ENCODE measurements around the gene ACAD9. TPM values are rescaled to one million over a fixed set of nuclear protein-coding genes. Genes with fewer than 3 reads are reported as not detected.
"Not testable (repeated sequence)": the region's sequence is repeated elsewhere in the genome, so short reads cannot be mapped to it uniquely, and the experiment has no call there.

Gene ACAD9
- total RNA-seq, 3 donors from 2014 or later, result 33.3 to 59.6 (median 43.9) TPM

DNA sequence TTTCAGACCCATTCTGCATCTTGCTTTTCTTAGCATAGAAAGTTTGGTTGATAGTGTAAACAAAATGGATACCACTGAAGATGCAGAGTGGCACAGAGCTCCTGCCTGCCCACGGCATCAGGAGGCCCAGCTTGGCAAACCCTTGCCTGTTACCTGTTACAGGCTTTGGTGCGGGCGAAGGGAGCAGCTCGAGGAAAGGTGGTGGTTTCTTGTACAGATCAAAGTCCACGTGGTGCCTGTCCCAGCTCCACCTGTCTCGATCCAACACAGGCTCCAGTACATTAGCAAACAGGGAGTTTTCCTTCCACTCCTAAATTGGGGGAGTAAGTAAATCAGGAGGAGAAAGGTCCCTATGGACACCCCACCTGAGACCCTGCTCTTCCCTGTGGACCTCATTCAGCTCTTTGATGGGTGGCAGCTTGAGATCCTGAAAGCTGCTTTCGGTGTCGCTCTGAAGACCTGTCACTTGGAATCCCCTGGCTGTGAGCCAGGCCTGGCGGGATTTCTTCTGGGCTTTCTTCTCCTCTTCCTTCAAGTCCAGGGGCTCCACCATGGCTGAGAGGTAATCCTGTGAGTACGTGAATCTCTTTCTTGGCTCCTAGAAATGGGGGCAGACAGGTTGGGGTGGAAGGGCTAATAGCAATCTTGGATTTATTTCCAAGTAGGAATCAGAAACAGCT is 35.7 kb downstream of the ACAD9 start:
- no peak for DNase-seq (ENCODE audit: low spot score in 2 of 2)
- Histone ChIP-seq H3K27me3 (no peaks in the 10 kb centered on the region), H3K36me3 (peaks cover 9% of the 10 kb centered on the region), H3K9me3 (no peaks in the 10 kb centered on the region), H3K4me3 (no peak overlapping the region), H3K4me1 (no peaks in the 10 kb centered on the region), H3K27ac (no peak overlapping the region)
- no peak for TF ChIP-seq CTCF (IDR thresholded peaks at IDR 0.05)
- no peak for TF ChIP-seq POLR2AphosphoS5 (IDR thresholded peaks at IDR 0.05)
- TF ChIP-seq POLR2A (IDR thresholded peaks at IDR 0.05), result no peak
- intact Hi-C loops (cut with DNase I; ENCODE audit: low total_unique reads), result no loop called here

- Histone ChIP-seq H3K4me1 (no peaks in the 10 kb centered on the region), H3K27ac (no peak overlapping the region), H3K4me3 (no peak overlapping the region), H3K36me3 (peaks cover 4% of the 10 kb centered on the region), H3K27me3 (no peaks in the 10 kb centered on the region), H3K9me3 (peaks cover 9% of the 10 kb centered on the region in 2 donors)
- no peak for DNase-seq (ENCODE audit: low spot score in 2 of 2)
- TF ChIP-seq CTCF (IDR thresholded peaks at IDR 0.05), result no peak
- no peak for TF ChIP-seq POLR2A (IDR thresholded peaks at IDR 0.05)
- no peak for TF ChIP-seq POLR2AphosphoS5 (IDR thresholded peaks at IDR 0.05)
- intact Hi-C loops (cut with DNase I; ENCODE audit: low total_unique reads), result no loop called here
These were observed 37.9 kb downstream of the ACAD9 start for GRCh38 chr3:128917291-128917690.

- H3K4me1 ChIP-seq, result no peaks in the 10 kb centered on the region
- H3K27ac ChIP-seq, result no peak overlapping the region
- H3K9me3 ChIP-seq, result peaks cover 9 to 14% of the 10 kb centered on the region in 2 donors
- no peak overlapping the region for H3K4me3 ChIP-seq
- DNase-seq (ENCODE audit: low spot score in 2 of 2), result no peak
- H3K27me3 ChIP-seq, result no peaks in the 10 kb centered on the region
- TF ChIP-seq POLR2AphosphoS5 (IDR thresholded peaks at IDR 0.05), result no peak
- TF ChIP-seq CTCF (IDR thresholded peaks at IDR 0.05), result no peak
- no peak for TF ChIP-seq POLR2A (IDR thresholded peaks at IDR 0.05)
- intact Hi-C loops (cut with DNase I; ENCODE audit: low total_unique reads), result no loop called here
- H3K36me3 ChIP-seq, result no peaks in the 10 kb centered on the region
These were observed 40.6 kb downstream of the ACAD9 start for GRCh38 chr3:128919988-128920387.

DNA sequence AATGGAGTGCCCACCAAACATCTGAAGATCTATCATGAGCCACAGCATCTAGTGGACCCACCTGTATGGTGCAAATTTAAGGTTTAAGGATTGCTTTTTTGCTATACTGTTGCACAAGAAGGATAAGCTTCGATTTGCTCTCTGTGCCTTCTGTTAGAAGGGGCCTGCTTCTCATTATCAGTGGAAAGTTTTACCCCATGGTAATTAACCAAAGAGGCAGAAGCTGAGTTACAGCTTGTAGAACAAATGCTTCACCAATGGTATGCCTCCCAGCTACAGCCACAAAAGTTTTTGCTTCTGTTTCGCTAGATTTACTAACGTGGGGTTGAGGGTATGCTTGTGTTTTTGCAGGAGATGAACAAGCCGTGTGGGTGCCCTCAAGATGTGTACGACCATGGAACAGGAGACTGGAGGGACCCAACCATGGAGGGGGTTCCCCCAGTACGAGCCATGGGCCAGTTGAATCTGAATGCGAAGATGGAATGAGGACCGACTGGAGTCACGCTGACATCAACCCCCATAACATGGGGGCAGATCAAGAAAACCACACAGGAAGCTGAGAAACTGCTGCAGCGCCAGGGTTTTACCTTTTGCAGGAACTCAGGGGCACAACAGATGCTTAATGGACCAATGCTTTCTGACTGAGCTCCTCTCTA is 43.5 kb downstream of the ACAD9 start:
- TF ChIP-seq CTCF (IDR thresholded peaks at IDR 0.05) (no peak), POLR2AphosphoS5 (IDR thresholded peaks at IDR 0.05) (no peak), POLR2A (IDR thresholded peaks at IDR 0.05) (no peak)
- intact Hi-C loops (cut with DNase I; ENCODE audit: low total_unique reads), result no loop called here

GRCh38 chr3:128923576-128923975 is 44.2 kb downstream of the ACAD9 start:
- intact Hi-C loops (cut with DNase I; ENCODE audit: low total_unique reads), result no loop called here
- no peak for TF ChIP-seq POLR2AphosphoS5 (IDR thresholded peaks at IDR 0.05)
- TF ChIP-seq CTCF (IDR thresholded peaks at IDR 0.05), result no peak
- TF ChIP-seq POLR2A (IDR thresholded peaks at IDR 0.05), result no peak
- no peak for DNase-seq (ENCODE audit: low spot score in 2 of 2)
- H3K4me1 ChIP-seq, result no peaks in the 10 kb centered on the region
- H3K27ac ChIP-seq, result no peak overlapping the region
- no peaks in the 10 kb centered on the region for H3K27me3 ChIP-seq
- H3K9me3 ChIP-seq, result peaks cover 9 to 18% of the 10 kb centered on the region in 2 donors
- no peak overlapping the region for H3K4me3 ChIP-seq
- H3K36me3 ChIP-seq, result no peaks in the 10 kb centered on the region

More for the DNA sequence above, 43.5 kb downstream of the ACAD9 start:
- no peak overlapping the region for H3K27ac ChIP-seq
- H3K27me3 ChIP-seq, result no peaks in the 10 kb centered on the region
- no peaks in the 10 kb centered on the region for H3K4me1 ChIP-seq
- peaks cover 9 to 18% of the 10 kb centered on the region in 2 donors for H3K9me3 ChIP-seq
- H3K4me3 ChIP-seq, result no peak overlapping the region
- DNase-seq (ENCODE audit: low spot score in 2 of 2), result no peak
- H3K36me3 ChIP-seq, result no peaks in the 10 kb centered on the region

DNA sequence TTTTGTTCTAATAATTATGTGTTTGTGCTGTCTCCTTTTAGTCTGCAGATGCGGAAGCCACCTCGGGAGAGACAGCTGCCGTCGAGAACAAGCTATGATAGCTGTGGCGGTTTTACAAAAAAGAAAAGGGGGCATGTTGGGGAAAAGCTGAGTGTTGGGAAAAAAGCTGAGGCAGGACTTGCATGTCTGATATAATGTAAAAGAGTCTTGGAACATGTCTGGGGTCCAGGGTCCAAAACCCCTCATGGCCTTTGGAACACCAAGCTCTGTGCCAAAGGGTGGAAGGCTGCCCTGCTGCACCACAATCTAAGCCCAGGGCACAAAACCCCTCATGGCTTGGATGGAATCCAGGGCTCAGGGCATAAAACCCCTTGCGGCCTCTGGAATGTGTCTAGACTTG is 44.6 kb downstream of the ACAD9 start:
- H3K4me1 ChIP-seq; H3K36me3 ChIP-seq; H3K4me3 ChIP-seq; H3K27ac ChIP-seq; H3K27me3 ChIP-seq; intact Hi-C loops (cut with DNase I; ENCODE audit: low total_unique reads); DNase-seq (ENCODE audit: low spot score in 2 of 2): not testable (repeated sequence)
- H3K9me3 ChIP-seq, result peaks cover 9 to 18% of the 10 kb centered on the region in 2 donors
